GM18951 (cell line): ENCODE results near the gene KCNH1.
"Not testable (repeated sequence)": the region's sequence is repeated elsewhere in the genome, so short reads cannot be mapped to it uniquely, and the experiment has no call there.

Source experiments
- POLR2A ChIP-seq: IDR thresholded peaks from 4 replicates; pipeline ENCODE4 v1.6.1; 2011; ENCODE audit warnings: mild to moderate bottlenecking; ENCODE audit not compliant: insufficient read length, insufficient read depth; ENCODE audit errors: extremely low read depth
- in situ Hi-C: fragments of 300-500 bp; cut with MboI; formaldehyde crosslinking; loops from one replicate; pipeline ENCODE4 v1.12.0; 2022; ENCODE audit warnings: low sequenced_read_pairs, mixed read lengths, inconsistent platforms; ENCODE audit not compliant: unreplicated experiment

The KCNH1 gene

DNA sequence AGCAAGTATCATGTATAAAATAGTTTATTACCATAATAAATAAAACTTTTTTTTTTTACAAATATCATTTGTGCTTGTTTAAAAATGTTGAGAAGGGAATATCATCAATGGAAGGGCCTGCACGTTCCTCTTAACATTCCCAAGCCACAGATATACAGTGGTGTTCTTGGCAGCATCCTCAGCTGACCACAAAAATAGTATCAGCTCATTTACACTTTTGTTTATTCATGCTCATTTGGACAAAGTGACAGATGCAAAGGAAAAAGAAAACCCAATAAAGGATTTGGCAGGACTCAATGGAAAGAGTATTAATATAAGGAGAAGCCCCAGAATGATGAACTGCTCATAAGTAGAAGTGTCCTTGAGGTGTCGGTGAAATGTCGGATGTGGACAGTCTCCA lies 455.6 kb downstream of the KCNH1 start:
- in situ Hi-C loops = no loop called here
- no peak for TF ChIP-seq POLR2A

DNA sequence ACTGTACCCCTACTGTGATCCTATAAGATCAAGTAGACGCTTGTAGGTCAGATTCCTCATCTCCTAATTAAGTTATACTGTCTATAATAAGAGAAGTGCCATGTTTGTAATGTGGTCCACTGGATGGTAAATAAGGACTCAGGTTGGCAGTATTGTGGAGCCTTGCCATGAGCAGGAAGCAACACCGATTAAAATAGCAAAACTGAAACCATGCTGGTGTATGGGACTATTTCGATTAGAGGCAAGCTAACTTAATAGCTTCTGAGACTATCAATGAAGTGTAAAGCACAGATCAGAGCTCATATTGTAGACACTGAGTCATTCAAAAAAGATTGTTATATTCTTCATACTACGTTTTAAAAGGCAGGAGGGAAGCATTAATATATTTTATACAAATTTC lies 456.4 kb downstream of the KCNH1 start:
- no peak for TF ChIP-seq POLR2A
- in situ Hi-C loops = no loop called here

GRCh38 chr1:210676539-210676938 lies 457.4 kb downstream of the KCNH1 start:
- TF ChIP-seq POLR2A = no peak
- in situ Hi-C loops = no loop called here

DNA sequence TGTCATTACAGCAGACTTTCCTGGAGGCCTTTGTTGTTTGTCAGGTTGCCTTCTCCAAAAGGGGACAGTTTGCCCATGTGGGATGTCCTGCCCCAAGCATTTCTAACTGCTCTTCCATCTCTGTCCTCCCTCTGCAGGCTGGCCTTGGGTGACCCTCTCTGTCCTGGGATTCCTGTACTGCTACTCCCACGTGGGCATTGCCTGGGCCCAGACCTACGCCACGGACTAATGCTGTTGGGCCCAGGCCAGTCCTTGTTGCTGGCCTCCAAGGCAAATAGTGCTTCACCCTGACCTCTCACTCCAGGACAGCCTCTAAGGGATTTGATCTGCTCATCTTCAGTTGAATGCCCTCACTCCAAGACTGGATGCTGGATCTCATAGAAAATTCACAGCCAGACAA lies 459.8 kb downstream of the KCNH1 start:
- in situ Hi-C loops = no loop called here

GRCh38 chr1:210669951-210670350 lies 464.0 kb downstream of the KCNH1 start:
- in situ Hi-C loops = no loop called here
- no peak for TF ChIP-seq POLR2A

More for the DNA sequence above, 459.8 kb downstream of the KCNH1 start:
- TF ChIP-seq POLR2A = no peak

- in situ Hi-C loops = no loop called here
- no peak for TF ChIP-seq POLR2A
Measured at GRCh38 chr1:210663730-210664573, 470.0 kb downstream of the KCNH1 start.

DNA sequence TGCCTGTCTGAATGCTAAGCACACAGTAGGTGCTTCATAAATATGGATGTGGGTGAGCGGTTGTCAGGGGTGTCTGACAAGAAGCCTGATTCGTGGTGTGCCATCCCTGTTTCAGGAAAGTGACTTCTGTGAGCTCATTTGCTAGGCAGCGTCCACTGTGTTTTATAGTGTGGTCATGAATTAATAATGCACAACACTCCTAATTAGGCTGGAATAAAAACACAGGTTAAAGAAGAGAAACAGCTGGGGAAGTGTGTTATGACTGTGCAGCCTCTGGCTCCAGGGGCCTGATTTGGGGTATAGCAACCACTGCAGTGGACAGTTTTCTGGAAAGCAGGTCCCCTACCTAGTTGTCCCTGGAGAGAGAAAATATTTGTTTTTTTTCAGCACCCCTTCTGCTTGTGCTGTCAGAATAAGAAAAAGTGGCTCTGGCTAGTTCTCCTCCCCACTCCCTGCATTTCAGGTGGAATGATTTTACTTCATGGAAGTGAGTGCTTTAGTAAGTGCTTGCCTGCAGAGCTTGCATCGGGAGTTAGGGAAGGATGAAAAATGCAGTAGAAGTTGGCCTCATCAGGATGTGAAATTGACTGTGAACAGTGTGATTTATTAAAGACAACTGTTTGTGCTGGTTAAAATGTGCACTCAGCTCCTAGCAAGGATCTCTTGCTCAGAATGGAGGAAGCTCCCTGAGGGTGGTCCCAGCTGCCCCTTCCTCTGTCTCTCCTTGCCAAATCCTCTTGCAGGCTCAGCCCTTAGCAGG lies 471.5 kb downstream of the KCNH1 start:
- TF ChIP-seq POLR2A = no peak
- in situ Hi-C loops = no loop called here

DNA sequence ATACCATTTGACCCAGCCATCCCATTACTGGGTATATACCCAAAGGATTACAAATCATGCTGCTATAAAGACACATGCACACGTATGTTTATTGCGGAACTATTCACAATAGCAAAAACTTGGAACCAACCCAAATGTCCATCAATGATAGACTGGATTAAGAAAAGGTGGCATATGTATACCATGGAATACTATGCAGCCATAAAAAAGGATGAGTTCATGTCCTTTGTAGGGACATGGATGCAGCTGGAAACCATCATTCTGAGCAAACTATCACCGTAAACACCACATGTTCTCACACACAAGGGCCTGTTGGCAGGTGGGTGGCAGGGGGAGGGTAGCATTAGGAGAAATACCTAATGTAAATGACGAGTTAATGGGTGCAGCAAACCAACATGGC lies 472.4 kb downstream of the KCNH1 start:
- in situ Hi-C loops = not testable (repeated sequence)

DNA sequence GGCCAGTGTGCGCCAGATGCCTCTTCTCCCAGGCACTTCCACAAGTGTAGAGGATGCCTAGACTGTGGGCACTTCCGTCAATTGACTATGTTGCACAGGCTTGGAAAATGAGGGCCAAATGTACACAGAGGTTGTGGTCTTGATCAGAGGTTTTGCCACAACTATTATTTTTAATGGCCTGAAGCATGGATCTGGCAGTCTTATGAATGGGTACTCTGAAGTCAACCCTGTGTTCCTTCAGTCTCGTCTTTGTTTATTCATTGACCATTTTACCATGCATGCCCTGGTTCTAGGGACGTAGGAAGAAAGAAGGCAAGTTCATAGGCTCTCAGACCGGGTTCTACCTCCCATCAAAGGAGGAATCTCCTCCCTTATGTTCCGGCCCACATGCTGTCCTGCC lies 476.1 kb downstream of the KCNH1 start:
- in situ Hi-C loops = no loop called here
- no peak for TF ChIP-seq POLR2A

DNA sequence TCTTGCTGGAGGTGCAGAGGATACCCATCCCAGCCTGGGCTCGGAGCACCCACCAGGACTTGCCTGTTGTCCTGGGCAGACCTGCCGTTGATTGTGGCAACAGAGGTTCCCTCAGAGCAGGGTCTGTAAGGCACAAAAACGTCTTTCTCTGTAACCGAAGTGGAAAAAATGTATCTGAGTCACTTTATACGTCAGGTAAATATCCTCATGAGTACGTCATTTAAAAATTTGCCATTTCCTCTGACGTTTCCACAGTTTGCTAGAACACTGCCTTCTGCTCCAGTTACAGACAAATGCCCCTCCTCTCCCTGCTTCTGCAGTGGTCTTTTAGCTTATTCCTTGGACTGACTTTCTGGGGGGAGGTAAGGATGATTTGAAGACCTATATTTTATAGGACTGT lies 478.4 kb downstream of the KCNH1 start:
- in situ Hi-C loops = no loop called here
- no peak for TF ChIP-seq POLR2A

- TF ChIP-seq POLR2A = no peak
- in situ Hi-C loops = no loop called here
Measured at GRCh38 chr1:210654176-210654981, 479.6 kb downstream of the KCNH1 start.

DNA sequence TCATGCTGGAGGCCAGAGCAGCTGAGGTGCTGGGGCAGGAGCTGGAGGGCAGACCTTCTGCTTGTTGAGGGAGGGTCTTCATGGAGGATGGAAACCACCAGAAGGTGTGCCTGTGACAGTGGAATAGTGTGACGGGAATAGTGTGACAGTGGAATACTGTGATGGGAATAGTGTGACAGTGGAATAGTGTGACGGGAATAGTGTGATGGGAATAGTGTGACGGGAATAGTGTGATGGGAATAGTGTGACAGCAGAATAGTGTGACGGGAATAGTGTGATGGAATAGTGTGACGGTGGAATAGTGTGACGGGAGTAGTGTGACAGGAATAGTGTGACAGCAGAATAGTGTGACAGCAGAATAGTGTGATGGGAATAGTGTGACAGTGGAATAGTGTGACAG lies 480.2 kb downstream of the KCNH1 start:
- in situ Hi-C loops = no loop called here
- no peak for TF ChIP-seq POLR2A

- in situ Hi-C loops = no loop called here
- no peak for TF ChIP-seq POLR2A
Measured at GRCh38 chr1:210652329-210652954, 481.5 kb downstream of the KCNH1 start.

GRCh38 chr1:210650403-210650802 lies 483.5 kb downstream of the KCNH1 start:
- no peak for TF ChIP-seq POLR2A
- in situ Hi-C loops = no loop called here
